ENCODE results near the gene TAS1R3. TPM values are rescaled to one million over a fixed set of nuclear protein-coding genes. Genes with fewer than 3 reads are reported as not detected.
"Not testable (repeated sequence)": the region's sequence is repeated elsewhere in the genome, so short reads cannot be mapped to it uniquely, and the experiment has no call there.

The TAS1R3 gene
- polyA plus RNA-seq, 1 donor from 2014 or later, result 1.0 TPM

DNA sequence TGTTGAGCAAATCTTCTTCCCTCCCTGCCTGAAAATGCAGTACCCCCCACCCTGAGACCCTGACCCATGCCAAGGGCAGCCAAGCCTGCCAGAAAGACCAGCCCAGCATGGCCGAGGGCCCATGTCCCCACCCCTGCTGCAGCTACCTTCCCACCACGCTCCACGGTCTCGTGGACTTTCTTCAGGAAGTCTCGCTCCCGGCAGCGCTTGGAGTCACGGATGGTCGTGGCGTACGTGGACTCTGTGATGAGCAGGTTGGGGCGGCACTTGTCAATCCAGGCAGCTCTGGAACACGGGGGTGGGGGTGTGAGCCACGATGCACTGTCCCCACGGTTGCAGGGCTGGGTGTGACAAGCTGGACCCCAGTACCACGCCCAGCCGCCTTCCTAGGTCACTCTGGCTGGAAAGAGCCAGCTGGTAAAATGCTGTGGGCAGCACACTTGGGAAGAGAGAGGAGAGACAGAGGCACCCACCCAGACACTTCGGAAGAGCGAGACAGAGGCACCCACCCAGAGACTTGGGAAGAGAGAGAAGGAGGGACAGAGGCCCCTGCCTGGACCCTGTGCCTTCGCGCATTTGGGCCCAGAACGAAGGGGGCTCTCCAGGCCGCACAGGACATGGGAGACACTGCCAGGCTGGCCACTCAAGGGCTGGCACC lies 16.3 kb upstream of the TAS1R3 start:
- no peak overlapping the region for H2AFZ ChIP-seq (ENCODE audit: low read depth, low read length)
- no peak overlapping the region for H3K4me3 ChIP-seq (ENCODE audit: low read length)
- H3F3A ChIP-seq (ENCODE audit: insufficient read depth, low read length, poor library complexity, severe bottlenecking), result no peaks in the 10 kb centered on the region
- no peaks in the 10 kb centered on the region for H3K9me2 ChIP-seq (ENCODE audit: insufficient read depth, low read length)
- H3K4me2 ChIP-seq (ENCODE audit: low read length), result no peak overlapping the region
- H4K20me1 ChIP-seq (ENCODE audit: insufficient read depth), result no peaks in the 10 kb centered on the region
- no peak for TF ChIP-seq REST (IDR thresholded peaks at IDR 0.05; ENCODE audit: borderline replicate concordance)
- TF ChIP-seq CTCF (IDR thresholded peaks at IDR 0.05; ENCODE audit: poor library complexity, severe bottlenecking), result no peak
- TF ChIP-seq MXI1 (conservative IDR thresholded peaks at IDR 0.05; ENCODE audit: poor library complexity, severe bottlenecking), result no peak
- TF ChIP-seq POLR2AphosphoS5 (IDR thresholded peaks at IDR 0.05), result no peak
- TF ChIP-seq EZH2 (IDR thresholded peaks at IDR 0.05; ENCODE audit: borderline replicate concordance, insufficient read depth, low read length, poor library complexity, severe bottlenecking), result no peak
- TF ChIP-seq EP300 (conservative IDR thresholded peaks at IDR 0.05; ENCODE audit: poor library complexity, severe bottlenecking), result no peak
- no peak for TF ChIP-seq TAF1 (IDR thresholded peaks at IDR 0.05; ENCODE audit: low read depth)
- no peak overlapping the region for H3K27ac ChIP-seq (ENCODE audit: low read length)
- no peak overlapping the region for H3K9ac ChIP-seq (ENCODE audit: low read length)
- no peaks in the 10 kb centered on the region for H3K9me3 ChIP-seq (ENCODE audit: low read length)
- H3K79me2 ChIP-seq (replicated peaks; ENCODE audit: insufficient read depth, low read length), result no peaks in the 10 kb centered on the region
- no peaks in the 10 kb centered on the region for H3K36me3 ChIP-seq (ENCODE audit: insufficient read depth, low read length)
- H3K27me3 ChIP-seq (ENCODE audit: insufficient read depth, low read depth, low read length), result no peaks in the 10 kb centered on the region

DNA sequence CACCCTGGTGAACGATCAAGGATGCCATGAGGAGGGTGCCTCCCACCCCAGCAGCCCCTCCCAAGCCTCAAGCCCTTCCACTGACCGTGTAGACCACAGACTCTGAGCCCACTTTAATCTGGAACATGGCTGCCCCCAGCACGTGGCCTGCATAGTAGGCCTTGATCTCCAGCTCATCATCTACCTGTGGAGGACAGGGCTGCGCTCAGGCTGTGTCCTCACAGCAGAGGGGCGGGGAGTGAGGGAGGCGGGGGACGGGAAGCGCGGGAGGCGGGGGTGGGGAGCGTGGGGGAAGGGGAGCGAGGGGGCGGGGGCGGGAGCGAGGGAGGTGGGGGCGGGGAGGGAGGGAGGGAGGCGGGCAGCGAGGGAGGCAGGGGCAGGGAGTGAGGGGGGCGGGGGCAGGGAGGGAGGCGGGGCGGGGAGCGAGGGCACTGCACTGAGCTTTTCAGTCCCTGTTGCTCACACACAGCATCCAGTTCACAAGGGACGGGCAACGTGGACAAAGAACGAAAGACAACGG lies 15.6 kb upstream of the TAS1R3 start:
- no peaks in the 10 kb centered on the region for H3K9me3 ChIP-seq (ENCODE audit: low read length)
- no peaks in the 10 kb centered on the region for H3K27me3 ChIP-seq (ENCODE audit: insufficient read depth, low read depth, low read length)
- peaks cover 5% of the 10 kb centered on the region for H4K20me1 ChIP-seq (ENCODE audit: insufficient read depth)
- H3K9me2 ChIP-seq (ENCODE audit: insufficient read depth, low read length), result no peaks in the 10 kb centered on the region
- H2AFZ ChIP-seq (ENCODE audit: low read depth, low read length), result no peak overlapping the region
- no peak overlapping the region for H3K4me3 ChIP-seq (ENCODE audit: low read length)
- H3K79me2 ChIP-seq (replicated peaks; ENCODE audit: insufficient read depth, low read length), result no peaks in the 10 kb centered on the region
- H3F3A ChIP-seq (ENCODE audit: insufficient read depth, low read length, poor library complexity, severe bottlenecking), result no peaks in the 10 kb centered on the region
- TF ChIP-seq CTCF (IDR thresholded peaks at IDR 0.05; ENCODE audit: poor library complexity, severe bottlenecking), result no peak
- TF ChIP-seq EZH2 (IDR thresholded peaks at IDR 0.05; ENCODE audit: borderline replicate concordance, insufficient read depth, low read length, poor library complexity, severe bottlenecking), result no peak
- TF ChIP-seq EP300 (conservative IDR thresholded peaks at IDR 0.05; ENCODE audit: poor library complexity, severe bottlenecking), result no peak
- no peaks in the 10 kb centered on the region for H3K36me3 ChIP-seq (ENCODE audit: insufficient read depth, low read length)
- H3K4me2 ChIP-seq (ENCODE audit: low read length), result no peak overlapping the region
- no peak overlapping the region for H3K27ac ChIP-seq (ENCODE audit: low read length)
- H3K9ac ChIP-seq (ENCODE audit: low read length), result no peak overlapping the region

DNA sequence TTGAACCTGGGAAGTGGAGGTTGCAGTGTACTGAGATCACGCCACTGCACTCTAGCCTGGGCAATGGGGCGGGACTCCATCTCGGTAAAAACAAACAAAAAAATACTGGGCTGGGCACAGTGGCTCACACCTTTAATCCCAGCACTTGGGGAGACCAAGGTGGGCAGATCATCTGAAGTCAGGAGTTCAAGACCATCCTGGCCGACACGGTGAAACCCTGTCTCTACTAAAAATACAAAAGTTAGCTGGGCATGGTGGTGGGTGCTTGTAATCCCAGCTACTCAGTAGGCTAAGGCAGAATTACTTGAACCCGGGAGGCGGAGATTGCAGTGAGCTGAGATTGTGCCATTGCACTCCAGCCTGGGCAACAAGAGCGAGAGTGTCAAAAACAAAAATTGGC lies 14.9 kb upstream of the TAS1R3 start:
- not testable (repeated sequence) for H3K79me2 ChIP-seq (replicated peaks; ENCODE audit: insufficient read depth, low read length); H3K4me3 ChIP-seq (ENCODE audit: low read length); H3K9me3 ChIP-seq (ENCODE audit: low read length); H2AFZ ChIP-seq (ENCODE audit: low read depth, low read length); H3K36me3 ChIP-seq (ENCODE audit: insufficient read depth, low read length); H3K9me2 ChIP-seq (ENCODE audit: insufficient read depth, low read length); H3F3A ChIP-seq (ENCODE audit: insufficient read depth, low read length, poor library complexity, severe bottlenecking); H3K27me3 ChIP-seq (ENCODE audit: insufficient read depth, low read depth, low read length); H3K27ac ChIP-seq (ENCODE audit: low read length); H3K9ac ChIP-seq (ENCODE audit: low read length); H3K4me2 ChIP-seq (ENCODE audit: low read length)
- peaks cover 11% of the 10 kb centered on the region for H4K20me1 ChIP-seq (ENCODE audit: insufficient read depth)

Data from neural cell (in vitro differentiated cells).